Astrocyte (in vitro differentiated cells and primary cell): Measurements from ENCODE around the gene KDM2B.

Source experiments
- EZH2 ChIP-seq: IDR thresholded peaks from 2 replicates; pipeline ENCODE4 v1.6.1; 2012; ENCODE audit warnings: mild to moderate bottlenecking, low read length, inconsistent platforms; ENCODE audit not compliant: insufficient read depth
- TF ChIP-seq, protein P1 (sequence below): IDR thresholded peaks from 2 replicates; pipeline ENCODE4 v1.5.1; 2011; ENCODE audit warnings: low read depth, mild to moderate bottlenecking, inconsistent platforms, low read length, moderate library complexity; ENCODE audit not compliant: insufficient read depth

GRCh38 chr12:121550974-121551634, 29.7 kb downstream of the KDM2B start:
- TF ChIP-seq, protein P1, sequence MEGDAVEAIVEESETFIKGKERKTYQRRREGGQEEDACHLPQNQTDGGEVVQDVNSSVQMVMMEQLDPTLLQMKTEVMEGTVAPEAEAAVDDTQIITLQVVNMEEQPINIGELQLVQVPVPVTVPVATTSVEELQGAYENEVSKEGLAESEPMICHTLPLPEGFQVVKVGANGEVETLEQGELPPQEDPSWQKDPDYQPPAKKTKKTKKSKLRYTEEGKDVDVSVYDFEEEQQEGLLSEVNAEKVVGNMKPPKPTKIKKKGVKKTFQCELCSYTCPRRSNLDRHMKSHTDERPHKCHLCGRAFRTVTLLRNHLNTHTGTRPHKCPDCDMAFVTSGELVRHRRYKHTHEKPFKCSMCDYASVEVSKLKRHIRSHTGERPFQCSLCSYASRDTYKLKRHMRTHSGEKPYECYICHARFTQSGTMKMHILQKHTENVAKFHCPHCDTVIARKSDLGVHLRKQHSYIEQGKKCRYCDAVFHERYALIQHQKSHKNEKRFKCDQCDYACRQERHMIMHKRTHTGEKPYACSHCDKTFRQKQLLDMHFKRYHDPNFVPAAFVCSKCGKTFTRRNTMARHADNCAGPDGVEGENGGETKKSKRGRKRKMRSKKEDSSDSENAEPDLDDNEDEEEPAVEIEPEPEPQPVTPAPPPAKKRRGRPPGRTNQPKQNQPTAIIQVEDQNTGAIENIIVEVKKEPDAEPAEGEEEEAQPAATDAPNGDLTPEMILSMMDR: no peak
- no peak for TF ChIP-seq EZH2
